ENCODE data around the gene FOXP1.

- TF ChIP-seq EZH2 (IDR thresholded peaks at IDR 0.05; ENCODE audit: insufficient read depth, poor library complexity, severe bottlenecking) (no peak), EZH2phosphoT487 (IDR thresholded peaks at IDR 0.05; ENCODE audit: insufficient read depth, low read depth) (no peak)
Observed at GRCh38 chr3:71110385-71111222, 472.9 kb downstream of the FOXP1 start.
